ENCODE data around the gene ACIN1. TPM values are rescaled to one million over a fixed set of nuclear protein-coding genes. Genes with fewer than 3 reads are reported as not detected.

The ACIN1 gene
- total and polyA plus RNA-seq, 10 of the 15 experiments (the other 5 are each of a cell fraction or from before 2014, with no cell fraction given): 4.3 to 148 (median 93.4) TPM

DNA sequence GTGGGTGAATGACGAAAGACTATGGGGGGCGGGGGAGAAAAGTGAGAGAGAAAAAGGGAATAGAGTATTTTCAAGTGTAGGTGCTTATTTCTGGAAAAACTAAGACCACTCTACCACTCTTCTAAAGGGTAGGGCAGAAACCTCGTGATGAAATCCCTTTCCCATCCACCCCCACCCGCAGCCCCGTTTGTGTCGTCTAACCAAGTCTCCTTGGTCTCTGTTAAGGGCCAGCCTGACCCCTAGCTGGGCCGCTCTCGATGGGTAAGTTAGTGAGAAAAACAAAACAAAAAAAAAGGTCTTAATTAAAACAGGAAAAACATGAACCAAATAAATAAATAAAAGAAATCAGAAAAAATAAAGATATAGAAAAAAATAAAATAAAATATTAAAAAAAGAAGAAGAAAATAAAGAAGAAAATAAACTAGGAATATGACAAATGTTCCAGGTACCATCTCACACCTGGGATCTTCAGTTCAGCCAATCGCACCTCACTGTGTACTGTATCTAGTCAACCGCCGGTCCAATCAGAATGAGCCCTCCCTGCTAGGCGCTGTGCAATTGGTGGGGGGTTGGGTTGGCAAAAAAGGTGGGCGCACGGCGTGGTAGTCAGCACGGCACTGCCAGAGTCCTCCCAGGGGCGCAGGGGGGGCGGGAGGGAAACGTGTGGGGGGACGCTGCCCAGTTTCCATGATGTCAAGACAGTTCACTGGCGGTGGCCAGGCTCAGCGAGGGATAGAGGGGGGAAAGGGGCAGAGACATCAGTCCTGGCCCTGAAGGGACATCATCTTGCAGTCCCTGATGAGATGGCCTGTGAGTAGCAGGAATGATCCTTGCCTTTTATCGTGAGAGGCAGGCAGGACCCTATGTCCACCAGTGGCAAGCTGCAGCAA is 27.8 kb downstream of the ACIN1 start:
- intact Hi-C loops (cut with micrococcal nuclease; ENCODE audit: unreplicated experiment): no loop called here
- H3K79me2 ChIP-seq (ENCODE audit: control insufficient read depth, insufficient read depth, low read length): peaks cover 36% of the 10 kb centered on the region
- RAD21 ChIA-PET (ENCODE audit: unreplicated experiment): interaction anchor here (1.9 kb wide), 1 partner anchor 80 kb away, joined by 27 read pairs; no protein-coding TSS in a partner anchor
- no peak for TF ChIP-seq BHLHE40 (IDR thresholded peaks at IDR 0.05; ENCODE audit: borderline replicate concordance in 1 of 2, low read depth in 2 of 2, low read length in 1 of 2)
- no peak for TF ChIP-seq STAT1 (conservative IDR thresholded peaks at IDR 0.05)
- no peak for TF ChIP-seq EED (IDR thresholded peaks at IDR 0.05; ENCODE audit: low read depth)
- no peak for TF ChIP-seq SMARCA5 (IDR thresholded peaks at IDR 0.05)
- TF ChIP-seq SUZ12 (IDR thresholded peaks at IDR 0.05; ENCODE audit: unreplicated experiment): no peak
- TF ChIP-seq, protein P1, sequence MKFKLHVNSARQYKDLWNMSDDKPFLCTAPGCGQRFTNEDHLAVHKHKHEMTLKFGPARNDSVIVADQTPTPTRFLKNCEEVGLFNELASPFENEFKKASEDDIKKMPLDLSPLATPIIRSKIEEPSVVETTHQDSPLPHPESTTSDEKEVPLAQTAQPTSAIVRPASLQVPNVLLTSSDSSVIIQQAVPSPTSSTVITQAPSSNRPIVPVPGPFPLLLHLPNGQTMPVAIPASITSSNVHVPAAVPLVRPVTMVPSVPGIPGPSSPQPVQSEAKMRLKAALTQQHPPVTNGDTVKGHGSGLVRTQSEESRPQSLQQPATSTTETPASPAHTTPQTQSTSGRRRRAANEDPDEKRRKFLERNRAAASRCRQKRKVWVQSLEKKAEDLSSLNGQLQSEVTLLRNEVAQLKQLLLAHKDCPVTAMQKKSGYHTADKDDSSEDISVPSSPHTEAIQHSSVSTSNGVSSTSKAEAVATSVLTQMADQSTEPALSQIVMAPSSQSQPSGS (IDR thresholded peaks at IDR 0.05; ENCODE audit: low read length): no peak
- H3K36me3 ChIP-seq (ENCODE audit: control insufficient read depth in 2 of 2, insufficient read depth in 2 of 2, low read length in 1 of 2): peaks cover 29 to 40% of the 10 kb centered on the region in 2 experiments
- in situ Hi-C loops (cut with MboI): no loop called here
- 87% methylated on average over 23 of the region's 23 CpGs for WGBS (ENCODE audit: insufficient coverage, insufficient replicate concordance, low lambda C conversion rate, missing lambda C conversion rate)
- ATAC-seq (no peak), DNase-seq (ENCODE audit: low read depth, low spot score) (no peak), FAIRE-seq (no peak)
- H3K9ac ChIP-seq (ENCODE audit: control insufficient read depth, insufficient read depth, low read length): no peak overlapping the region
- H3K27me3 ChIP-seq (replicated peaks in 1 of 2; ENCODE audit: control insufficient read depth in 2 of 2, insufficient read depth in 2 of 2, low read length in 1 of 2): no peaks in the 10 kb centered on the region
- BruUV-seq (replicated peaks): no TSS peak
- H3K9me3 ChIP-seq (replicated peaks; ENCODE audit: control insufficient read depth, insufficient read depth, low read length): no peaks in the 10 kb centered on the region
- H3K27ac ChIP-seq (ENCODE audit: control insufficient read depth, insufficient read depth): no peak overlapping the region
- CTCF ChIA-PET: interaction anchor here (1.5 to 4.2 kb wide), 12 partner anchors 8 to 219 kb away, joined by 5 to 80 read pairs (median 16); partner anchors contain the start of genes ACIN1, AJUBA, C14orf119 and CDH24
- peaks cover 9% of the 10 kb centered on the region; the same call in 1 of the 2 replicates for H4K20me1 ChIP-seq (ENCODE audit: control insufficient read depth, insufficient read depth)
- SMC1A ChIA-PET (ENCODE audit: uncharacterized antibody, unreplicated experiment): interaction anchor here (0.5 to 2.2 kb wide), 6 partner anchors 9 to 128 kb away, joined by 3 to 23 read pairs (median 5); no protein-coding TSS in a partner anchor
- H2AFZ ChIP-seq (ENCODE audit: control insufficient read depth, low read depth, low read length): no peak overlapping the region
- no peak overlapping the region for H3K4me3 ChIP-seq
- POLR2A ChIA-PET: interaction anchor here (0.6 kb wide), 1 partner anchor 71 kb away, joined by 3 read pairs; no protein-coding TSS in a partner anchor
- peaks cover 11% of the 10 kb centered on the region; the same call in 1 of the 2 replicates for H3K4me1 ChIP-seq (ENCODE audit: control insufficient read depth, insufficient read depth, low read length)
- H3K4me2 ChIP-seq (ENCODE audit: control insufficient read depth, insufficient read depth): no peak overlapping the region

All from GM12878 (cell line).